ENCODE results near the gene COPRS.

COPRS gene

GRCh38 chr17:31902693-31903092, 43.6 kb upstream of the COPRS start:
- TF ChIP-seq CSDC2 (CRISPR knock-in tag; IDR thresholded peaks at IDR 0.05) (no peak), CREB5 (CRISPR knock-in tag; IDR thresholded peaks at IDR 0.05; ENCODE audit: low read depth) (no peak), PATZ1 (CRISPR knock-in tag; IDR thresholded peaks at IDR 0.05; ENCODE audit: borderline replicate concordance) (no peak), BACH2 (CRISPR knock-in tag; IDR thresholded peaks at IDR 0.05; ENCODE audit: borderline replicate concordance) (no peak), GLIS3 (CRISPR knock-in tag; IDR thresholded peaks at IDR 0.05) (no peak)
- ATAC-seq = no peak

GRCh38 chr17:31900877-31901276, 41.8 kb upstream of the COPRS start:
- no peak for TF ChIP-seq TCF4 (CRISPR knock-in tag; IDR thresholded peaks at IDR 0.05; ENCODE audit: borderline replicate concordance)
- TF ChIP-seq CSDC2 (CRISPR knock-in tag; IDR thresholded peaks at IDR 0.05) = no peak
- no peak for TF ChIP-seq CREB5 (CRISPR knock-in tag; IDR thresholded peaks at IDR 0.05; ENCODE audit: low read depth)
- no peak for TF ChIP-seq BACH2 (CRISPR knock-in tag; IDR thresholded peaks at IDR 0.05; ENCODE audit: borderline replicate concordance)
- no peak for TF ChIP-seq CSRNP3 (CRISPR knock-in tag; IDR thresholded peaks at IDR 0.05)
- TF ChIP-seq PATZ1 (CRISPR knock-in tag; IDR thresholded peaks at IDR 0.05; ENCODE audit: borderline replicate concordance) = no peak
- TF ChIP-seq OSR1 (CRISPR knock-in tag; IDR thresholded peaks at IDR 0.05) = no peak
- TF ChIP-seq ZNF8 (CRISPR knock-in tag; IDR thresholded peaks at IDR 0.05) = no peak
- no peak for TF ChIP-seq ZC3H10 (CRISPR knock-in tag; IDR thresholded peaks at IDR 0.05)
- no peak for TF ChIP-seq GLIS3 (CRISPR knock-in tag; IDR thresholded peaks at IDR 0.05)
- no peak for TF ChIP-seq POU6F1 (CRISPR knock-in tag; IDR thresholded peaks at IDR 0.05; ENCODE audit: borderline replicate concordance, low read depth)
- no peak for TF ChIP-seq ZFP3 (CRISPR knock-in tag; IDR thresholded peaks at IDR 0.05)
- peak; percentile 69 for ATAC-seq

GRCh38 chr17:31888124-31888523, 29.1 kb upstream of the COPRS start:
- no peak for TF ChIP-seq POU6F1 (CRISPR knock-in tag; IDR thresholded peaks at IDR 0.05; ENCODE audit: borderline replicate concordance, low read depth)
- TF ChIP-seq ZNF70 (CRISPR knock-in tag; IDR thresholded peaks at IDR 0.05) = no peak

GRCh38 chr17:31882571-31882970, 23.5 kb upstream of the COPRS start:
- ATAC-seq = no peak
- TF ChIP-seq CREB5 (CRISPR knock-in tag; IDR thresholded peaks at IDR 0.05; ENCODE audit: low read depth) (no peak), TSHZ2 (CRISPR knock-in tag; IDR thresholded peaks at IDR 0.05) (no peak), POU6F1 (CRISPR knock-in tag; IDR thresholded peaks at IDR 0.05; ENCODE audit: borderline replicate concordance, low read depth) (no peak), PPARA (CRISPR knock-in tag; IDR thresholded peaks at IDR 0.05; ENCODE audit: borderline replicate concordance) (no peak)

More at GRCh38 chr17:31888124-31888523, 29.1 kb upstream of the COPRS start:
- ATAC-seq = no peak
